B cell (primary cell): ENCODE data around the gene SPAAR.

Experiments
- EZH2 ChIP-seq: IDR thresholded peaks from 2 replicates; pipeline ENCODE4 v1.6.1; 2012; ENCODE audit warnings: borderline replicate concordance, low read depth, mild to moderate bottlenecking, moderate library complexity, low read length; ENCODE audit not compliant: insufficient read depth, poor library complexity, severe bottlenecking
- TF ChIP-seq, protein P1 (sequence below): fragments of 200-600 bp; IDR thresholded peaks from one replicate; pipeline ENCODE4 v1.8.0; 2022; ENCODE audit warnings: antibody characterized with exemption, mild to moderate bottlenecking

DNA sequence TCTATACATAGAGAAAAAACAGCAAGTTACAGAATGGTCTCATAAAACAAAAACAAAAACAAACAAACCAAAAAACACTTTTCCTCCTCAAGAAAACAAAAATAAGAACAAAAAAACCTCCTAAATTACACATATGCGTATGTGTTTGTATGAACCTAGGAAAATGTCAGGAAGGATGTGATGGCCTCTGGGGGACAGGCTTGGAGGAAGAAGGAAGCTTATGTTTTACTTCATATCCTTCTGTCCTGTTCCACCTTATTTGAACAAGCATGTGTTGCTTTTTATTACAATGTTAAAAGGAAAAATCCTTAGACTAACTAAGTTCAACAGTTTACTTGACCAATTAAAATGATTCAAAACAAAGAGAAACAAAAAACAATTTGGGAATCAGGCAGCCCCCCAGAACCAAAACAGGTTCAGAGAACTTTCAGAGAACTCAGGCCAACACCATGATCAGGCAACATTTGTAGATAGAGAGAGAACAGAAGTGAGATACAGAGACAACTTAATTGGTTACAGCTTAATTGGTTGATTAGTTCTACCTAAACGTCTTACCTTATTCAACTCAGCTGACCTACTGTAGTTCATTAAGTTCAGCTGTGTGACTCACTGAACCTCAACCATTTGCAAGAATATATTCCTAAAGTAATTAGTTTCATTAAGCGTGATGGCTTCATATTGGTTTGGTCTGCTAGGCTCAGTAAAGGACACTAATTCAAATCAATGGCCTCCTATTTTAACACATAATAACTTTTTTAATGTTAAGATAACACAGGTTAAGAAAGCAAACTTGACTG, 10.1 kb downstream of the SPAAR start:
- TF ChIP-seq, protein P1, sequence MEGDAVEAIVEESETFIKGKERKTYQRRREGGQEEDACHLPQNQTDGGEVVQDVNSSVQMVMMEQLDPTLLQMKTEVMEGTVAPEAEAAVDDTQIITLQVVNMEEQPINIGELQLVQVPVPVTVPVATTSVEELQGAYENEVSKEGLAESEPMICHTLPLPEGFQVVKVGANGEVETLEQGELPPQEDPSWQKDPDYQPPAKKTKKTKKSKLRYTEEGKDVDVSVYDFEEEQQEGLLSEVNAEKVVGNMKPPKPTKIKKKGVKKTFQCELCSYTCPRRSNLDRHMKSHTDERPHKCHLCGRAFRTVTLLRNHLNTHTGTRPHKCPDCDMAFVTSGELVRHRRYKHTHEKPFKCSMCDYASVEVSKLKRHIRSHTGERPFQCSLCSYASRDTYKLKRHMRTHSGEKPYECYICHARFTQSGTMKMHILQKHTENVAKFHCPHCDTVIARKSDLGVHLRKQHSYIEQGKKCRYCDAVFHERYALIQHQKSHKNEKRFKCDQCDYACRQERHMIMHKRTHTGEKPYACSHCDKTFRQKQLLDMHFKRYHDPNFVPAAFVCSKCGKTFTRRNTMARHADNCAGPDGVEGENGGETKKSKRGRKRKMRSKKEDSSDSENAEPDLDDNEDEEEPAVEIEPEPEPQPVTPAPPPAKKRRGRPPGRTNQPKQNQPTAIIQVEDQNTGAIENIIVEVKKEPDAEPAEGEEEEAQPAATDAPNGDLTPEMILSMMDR, result no peak
- no peak for TF ChIP-seq EZH2
